ENCODE data around the gene TMEM8B. TPM values are rescaled to one million over a fixed set of nuclear protein-coding genes. Genes with fewer than 3 reads are reported as not detected.

The TMEM8B gene
- total RNA-seq, 1 experiment from 2014 or later = 7.2 TPM

DNA sequence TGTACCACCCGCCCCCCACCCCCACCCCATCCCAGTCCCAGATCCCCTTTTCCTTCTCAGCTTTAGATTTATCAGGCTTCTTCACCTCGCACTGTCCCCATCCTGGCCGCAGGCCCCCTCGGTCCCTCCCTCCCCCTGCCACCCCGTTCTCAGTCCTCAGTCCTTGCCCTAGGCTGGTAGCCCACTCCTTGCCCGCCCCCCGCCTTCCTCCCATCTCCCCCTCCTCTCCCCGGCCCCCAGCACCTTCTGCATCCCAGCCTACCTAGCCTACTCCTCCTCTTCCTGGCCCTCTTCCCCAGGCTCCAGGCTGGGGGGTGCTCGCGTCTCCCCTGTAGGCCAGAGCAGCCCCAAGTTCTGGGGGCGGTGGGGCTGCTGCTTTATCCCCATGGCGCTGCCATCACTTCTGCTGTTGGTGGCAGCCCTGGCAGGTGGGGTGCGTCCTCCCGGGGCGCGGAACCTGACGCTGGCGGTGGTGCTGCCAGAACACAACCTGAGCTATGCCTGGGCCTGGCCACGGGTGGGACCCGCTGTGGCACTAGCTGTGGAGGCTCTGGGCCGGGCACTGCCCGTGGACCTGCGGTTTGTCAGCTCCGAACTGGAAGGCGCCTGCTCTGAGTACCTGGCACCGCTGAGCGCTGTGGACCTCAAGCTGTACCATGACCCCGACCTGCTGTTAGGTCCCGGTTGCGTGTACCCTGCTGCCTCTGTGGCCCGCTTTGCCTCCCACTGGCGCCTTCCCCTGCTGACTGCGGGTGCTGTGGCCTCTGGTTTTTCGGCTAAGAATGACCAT is 36.8 kb upstream of the TMEM8B start:
- no peak overlapping the region for H3K27ac ChIP-seq (ENCODE audit: low read depth, low read length)
- H3K36me3 ChIP-seq (ENCODE audit: control insufficient read depth in 1 of 2, insufficient read depth in 2 of 2, low read length in 2 of 2) = 0 out of 4 replicates have a peak, but pooled peaks cover 0 to 4% of the 10 kb centered on the region in 2 experiments
- no peak overlapping the region for H3K4me3 ChIP-seq (replicated peaks in 1 of 2; ENCODE audit: low read depth in 1 of 2, low read length in 2 of 2)
- H3K4me2 ChIP-seq (ENCODE audit: low read length) = no peak overlapping the region
- CTCF ChIA-PET = interaction anchor here (1.2 to 1.9 kb wide), 2 partner anchors 34 to 119 kb away, joined by 3 to 6 read pairs; no protein-coding TSS in a partner anchor
- intact Hi-C loops (cut with micrococcal nuclease) = no loop called here
- H3K9ac ChIP-seq (ENCODE audit: low read length) = no peak overlapping the region
- POLR2A ChIA-PET = no interaction called here
- DNase-seq (ENCODE audit: low read depth, low spot score) (no peak), ATAC-seq (no peak)
- TF ChIP-seq FOSL1 (IDR thresholded peaks at IDR 0.05; ENCODE audit: low read depth) (no peak), RAD21 (IDR thresholded peaks at IDR 0.05; ENCODE audit: low read depth) (no peak), EGR1 (IDR thresholded peaks at IDR 0.05; ENCODE audit: low read depth) (no peak), EZH2 (IDR thresholded peaks at IDR 0.05) (no peak), ELF1 (IDR thresholded peaks at IDR 0.05; ENCODE audit: borderline replicate concordance, low read depth) (no peak), POLR2AphosphoS5 (IDR thresholded peaks at IDR 0.05; ENCODE audit: low read depth, low read length) (no peak)
- TF ChIP-seq, protein P1, sequence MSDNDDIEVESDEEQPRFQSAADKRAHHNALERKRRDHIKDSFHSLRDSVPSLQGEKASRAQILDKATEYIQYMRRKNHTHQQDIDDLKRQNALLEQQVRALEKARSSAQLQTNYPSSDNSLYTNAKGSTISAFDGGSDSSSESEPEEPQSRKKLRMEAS (IDR thresholded peaks at IDR 0.05) = no peak
- H3K4me1 ChIP-seq (ENCODE audit: control insufficient read depth in 1 of 2, insufficient read depth in 2 of 2, low read length in 2 of 2) = peaks cover 0 to 11% of the 10 kb centered on the region in 2 experiments; a peak in 1 of 4 replicates
- H3K9me2 ChIP-seq (ENCODE audit: insufficient read depth) = no peaks in the 10 kb centered on the region
- no peaks in the 10 kb centered on the region for H3K9me3 ChIP-seq (ENCODE audit: control insufficient read depth in 1 of 2, insufficient read depth in 1 of 2, low read depth in 1 of 2, low read length in 2 of 2)
- no peaks in the 10 kb centered on the region for H3K27me3 ChIP-seq (ENCODE audit: insufficient read depth, low read length)
- no TSS peak for BruUV-seq (replicated peaks)
- RAD21 ChIA-PET (ENCODE audit: low non-redundant PET in 1 of 2, low total read pairs in 2 of 2, uncharacterized antibody in 2 of 2, unreplicated experiment in 2 of 2) = no interaction called here
- H3K79me2 ChIP-seq (ENCODE audit: insufficient read depth, low read length) = no peaks in the 10 kb centered on the region
- no peak overlapping the region for H2AFZ ChIP-seq (ENCODE audit: low read depth, low read length, poor library complexity, severe bottlenecking)
- H4K20me1 ChIP-seq (ENCODE audit: insufficient read depth) = no peaks in the 10 kb centered on the region

GRCh38 chr9:35792826-35793225 is 36.2 kb upstream of the TMEM8B start:
- peaks cover 0 to 14% of the 10 kb centered on the region in 2 experiments; a peak in 2 of 4 replicates for H3K4me1 ChIP-seq (ENCODE audit: control insufficient read depth in 1 of 2, insufficient read depth in 2 of 2, low read length in 2 of 2)
- H4K20me1 ChIP-seq (ENCODE audit: insufficient read depth) = no peaks in the 10 kb centered on the region
- intact Hi-C loops (cut with micrococcal nuclease) = no loop called here
- no peak overlapping the region for H3K9ac ChIP-seq (ENCODE audit: low read length)
- POLR2A ChIA-PET = no interaction called here
- no peak overlapping the region for H2AFZ ChIP-seq (ENCODE audit: low read depth, low read length, poor library complexity, severe bottlenecking)
- H3K9me2 ChIP-seq (ENCODE audit: insufficient read depth) = no peaks in the 10 kb centered on the region
- DNase-seq (ENCODE audit: low read depth, low spot score) = no peak
- CTCF ChIA-PET = interaction anchor here (1.0 to 1.9 kb wide), 3 partner anchors 33 to 119 kb away, joined by 3 to 6 read pairs (median 4); no protein-coding TSS in a partner anchor
- BruUV-seq (replicated peaks) = no TSS peak
- H3K9me3 ChIP-seq (ENCODE audit: control insufficient read depth in 1 of 2, insufficient read depth in 1 of 2, low read depth in 1 of 2, low read length in 2 of 2) = no peaks in the 10 kb centered on the region
- RAD21 ChIA-PET (ENCODE audit: low non-redundant PET in 1 of 2, low total read pairs in 2 of 2, uncharacterized antibody in 2 of 2, unreplicated experiment in 2 of 2) = no interaction called here
- H3K79me2 ChIP-seq (ENCODE audit: insufficient read depth, low read length) = no peaks in the 10 kb centered on the region
- 0 out of 4 replicates have a peak, but pooled peaks cover 0 to 4% of the 10 kb centered on the region in 2 experiments for H3K36me3 ChIP-seq (ENCODE audit: control insufficient read depth in 1 of 2, insufficient read depth in 2 of 2, low read length in 2 of 2)
- no peak overlapping the region for H3K27ac ChIP-seq (ENCODE audit: low read depth, low read length)
- no peaks in the 10 kb centered on the region for H3K27me3 ChIP-seq (ENCODE audit: insufficient read depth, low read length)
- no peak overlapping the region for H3K4me3 ChIP-seq (replicated peaks in 1 of 2; ENCODE audit: low read depth in 1 of 2, low read length in 2 of 2)
- no peak overlapping the region for H3K4me2 ChIP-seq (ENCODE audit: low read length)
- no peak for ATAC-seq
- TF ChIP-seq JUND (IDR thresholded peaks at IDR 0.05) (no peak), SRF (IDR thresholded peaks at IDR 0.05; ENCODE audit: low read depth) (no peak), POLR2AphosphoS5 (IDR thresholded peaks at IDR 0.05; ENCODE audit: low read depth, low read length) (no peak), ATF3 (IDR thresholded peaks at IDR 0.05) (no peak), ELF1 (IDR thresholded peaks at IDR 0.05; ENCODE audit: borderline replicate concordance, low read depth) (no peak), RAD21 (IDR thresholded peaks at IDR 0.05; ENCODE audit: low read depth) (no peak), SIN3A (IDR thresholded peaks at IDR 0.05; ENCODE audit: low read depth) (no peak), TCF7L2 (IDR thresholded peaks at IDR 0.05; ENCODE audit: borderline replicate concordance, extremely low read depth, insufficient read depth, insufficient read length) (no peak)
- TF ChIP-seq, protein P2, sequence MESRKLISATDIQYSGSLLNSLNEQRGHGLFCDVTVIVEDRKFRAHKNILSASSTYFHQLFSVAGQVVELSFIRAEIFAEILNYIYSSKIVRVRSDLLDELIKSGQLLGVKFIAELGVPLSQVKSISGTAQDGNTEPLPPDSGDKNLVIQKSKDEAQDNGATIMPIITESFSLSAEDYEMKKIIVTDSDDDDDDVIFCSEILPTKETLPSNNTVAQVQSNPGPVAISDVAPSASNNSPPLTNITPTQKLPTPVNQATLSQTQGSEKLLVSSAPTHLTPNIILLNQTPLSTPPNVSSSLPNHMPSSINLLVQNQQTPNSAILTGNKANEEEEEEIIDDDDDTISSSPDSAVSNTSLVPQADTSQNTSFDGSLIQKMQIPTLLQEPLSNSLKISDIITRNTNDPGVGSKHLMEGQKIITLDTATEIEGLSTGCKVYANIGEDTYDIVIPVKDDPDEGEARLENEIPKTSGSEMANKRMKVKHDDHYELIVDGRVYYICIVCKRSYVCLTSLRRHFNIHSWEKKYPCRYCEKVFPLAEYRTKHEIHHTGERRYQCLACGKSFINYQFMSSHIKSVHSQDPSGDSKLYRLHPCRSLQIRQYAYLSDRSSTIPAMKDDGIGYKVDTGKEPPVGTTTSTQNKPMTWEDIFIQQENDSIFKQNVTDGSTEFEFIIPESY (IDR thresholded peaks at IDR 0.05; ENCODE audit: extremely low read depth, insufficient replicate concordance, low read length) = no peak
- TF ChIP-seq, protein P3, sequence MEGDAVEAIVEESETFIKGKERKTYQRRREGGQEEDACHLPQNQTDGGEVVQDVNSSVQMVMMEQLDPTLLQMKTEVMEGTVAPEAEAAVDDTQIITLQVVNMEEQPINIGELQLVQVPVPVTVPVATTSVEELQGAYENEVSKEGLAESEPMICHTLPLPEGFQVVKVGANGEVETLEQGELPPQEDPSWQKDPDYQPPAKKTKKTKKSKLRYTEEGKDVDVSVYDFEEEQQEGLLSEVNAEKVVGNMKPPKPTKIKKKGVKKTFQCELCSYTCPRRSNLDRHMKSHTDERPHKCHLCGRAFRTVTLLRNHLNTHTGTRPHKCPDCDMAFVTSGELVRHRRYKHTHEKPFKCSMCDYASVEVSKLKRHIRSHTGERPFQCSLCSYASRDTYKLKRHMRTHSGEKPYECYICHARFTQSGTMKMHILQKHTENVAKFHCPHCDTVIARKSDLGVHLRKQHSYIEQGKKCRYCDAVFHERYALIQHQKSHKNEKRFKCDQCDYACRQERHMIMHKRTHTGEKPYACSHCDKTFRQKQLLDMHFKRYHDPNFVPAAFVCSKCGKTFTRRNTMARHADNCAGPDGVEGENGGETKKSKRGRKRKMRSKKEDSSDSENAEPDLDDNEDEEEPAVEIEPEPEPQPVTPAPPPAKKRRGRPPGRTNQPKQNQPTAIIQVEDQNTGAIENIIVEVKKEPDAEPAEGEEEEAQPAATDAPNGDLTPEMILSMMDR (IDR thresholded peaks at IDR 0.05 in 2 of 3, conservative IDR thresholded peaks at IDR 0.05 in 1 of 3; ENCODE audit: borderline replicate concordance in 1 of 3, insufficient read depth in 1 of 3, low read depth in 2 of 3, low read length in 2 of 3) = no peak
- TF ChIP-seq, protein P1 (IDR thresholded peaks at IDR 0.05) = no peak
